Mesothelial cell of epicardium (in vitro differentiated cells): ENCODE data around the gene GATAD2A. TPM values are rescaled to one million over a fixed set of nuclear protein-coding genes. Genes with fewer than 3 reads are reported as not detected.

Experiments
- DNase-seq, 2 experiments: peaks; one replicate each; pipeline ENCODE4 v3.0.0; 2021; ENCODE audit warnings: low spot score in 2 of 2; ENCODE audit not compliant: unreplicated experiment in 2 of 2
- H3K27ac Mint-ChIP-seq: 2 replicates; pipeline ENCODE4 v1.8.0; 2021; ENCODE audit warnings: mixed read lengths
- H3K27me3 Mint-ChIP-seq: 2 replicates; pipeline ENCODE4 v1.8.0; 2021; ENCODE audit warnings: low read depth, mixed read lengths
- H3K36me3 Mint-ChIP-seq: 2 replicates; pipeline ENCODE4 v1.8.0; 2021; ENCODE audit warnings: mixed read lengths
- H3K4me1 Mint-ChIP-seq: 2 replicates; pipeline ENCODE4 v1.8.0; 2021; ENCODE audit warnings: mixed read lengths
- H3K4me3 Mint-ChIP-seq: 2 replicates; pipeline ENCODE4 v1.8.0; 2021; ENCODE audit warnings: mild to moderate bottlenecking, moderate library complexity, mixed read lengths
- H3K9me3 Mint-ChIP-seq: 2 replicates; pipeline ENCODE4 v1.8.0; 2021; ENCODE audit warnings: mixed read lengths
- total RNA-seq: library from RNA; stranded (reverse); gene quantifications from 3 replicates; pipeline ENCODE4 v1.2.1, GENCODE V29; 2021
- TF ChIP-seq, protein P1 (sequence below): fragments of 200-600 bp; sonication (generic); IDR thresholded peaks from one replicate; pipeline ENCODE4 v1.5.0; 2021; ENCODE audit warnings: antibody characterized with exemption; ENCODE audit not compliant: unreplicated experiment

Gene GATAD2A
- total RNA-seq, 1 donor from 2014 or later: 113 TPM

DNA sequence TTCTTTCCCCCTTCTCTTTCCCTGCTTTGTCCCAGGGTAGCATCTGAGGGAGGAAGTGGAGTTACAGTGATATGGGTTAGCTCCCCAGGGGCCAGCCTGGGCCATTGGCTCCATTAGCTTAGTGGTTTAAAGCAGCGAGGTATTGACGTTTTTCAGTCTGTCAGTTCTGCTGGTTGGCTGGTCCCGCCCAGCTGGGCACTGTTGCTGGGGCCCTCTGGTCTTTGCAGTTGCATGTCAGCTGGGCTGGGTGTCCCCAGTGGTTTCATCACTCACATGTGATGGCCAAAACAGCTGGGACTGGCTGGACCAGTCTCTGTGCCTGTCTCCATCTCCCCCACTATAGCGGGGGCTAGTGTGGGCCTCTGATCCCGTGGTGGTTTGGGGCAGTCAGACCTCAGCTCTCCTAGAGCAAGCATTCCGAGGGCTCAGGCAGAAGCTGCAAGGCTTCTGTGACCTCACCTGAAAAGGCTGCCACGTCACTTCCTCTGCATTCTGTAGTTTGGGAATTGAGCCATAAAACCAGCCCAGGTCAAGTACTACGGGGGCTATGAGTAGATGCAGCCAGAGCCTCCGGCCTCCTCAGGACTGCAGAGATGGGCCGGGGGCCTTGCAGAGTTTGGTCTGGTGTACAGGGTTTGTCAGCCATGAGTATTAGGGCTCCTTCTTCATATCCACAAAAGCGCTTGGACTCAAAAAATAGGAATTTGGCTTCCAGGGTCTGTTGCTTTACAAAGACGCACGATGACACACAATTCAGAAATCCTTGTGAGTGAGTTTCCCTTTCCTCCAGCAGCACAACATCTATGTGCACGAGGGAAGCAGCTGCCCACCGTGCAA lies 79.9 kb downstream of the GATAD2A start:
- TF ChIP-seq, protein P1, sequence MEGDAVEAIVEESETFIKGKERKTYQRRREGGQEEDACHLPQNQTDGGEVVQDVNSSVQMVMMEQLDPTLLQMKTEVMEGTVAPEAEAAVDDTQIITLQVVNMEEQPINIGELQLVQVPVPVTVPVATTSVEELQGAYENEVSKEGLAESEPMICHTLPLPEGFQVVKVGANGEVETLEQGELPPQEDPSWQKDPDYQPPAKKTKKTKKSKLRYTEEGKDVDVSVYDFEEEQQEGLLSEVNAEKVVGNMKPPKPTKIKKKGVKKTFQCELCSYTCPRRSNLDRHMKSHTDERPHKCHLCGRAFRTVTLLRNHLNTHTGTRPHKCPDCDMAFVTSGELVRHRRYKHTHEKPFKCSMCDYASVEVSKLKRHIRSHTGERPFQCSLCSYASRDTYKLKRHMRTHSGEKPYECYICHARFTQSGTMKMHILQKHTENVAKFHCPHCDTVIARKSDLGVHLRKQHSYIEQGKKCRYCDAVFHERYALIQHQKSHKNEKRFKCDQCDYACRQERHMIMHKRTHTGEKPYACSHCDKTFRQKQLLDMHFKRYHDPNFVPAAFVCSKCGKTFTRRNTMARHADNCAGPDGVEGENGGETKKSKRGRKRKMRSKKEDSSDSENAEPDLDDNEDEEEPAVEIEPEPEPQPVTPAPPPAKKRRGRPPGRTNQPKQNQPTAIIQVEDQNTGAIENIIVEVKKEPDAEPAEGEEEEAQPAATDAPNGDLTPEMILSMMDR: no peak

DNA sequence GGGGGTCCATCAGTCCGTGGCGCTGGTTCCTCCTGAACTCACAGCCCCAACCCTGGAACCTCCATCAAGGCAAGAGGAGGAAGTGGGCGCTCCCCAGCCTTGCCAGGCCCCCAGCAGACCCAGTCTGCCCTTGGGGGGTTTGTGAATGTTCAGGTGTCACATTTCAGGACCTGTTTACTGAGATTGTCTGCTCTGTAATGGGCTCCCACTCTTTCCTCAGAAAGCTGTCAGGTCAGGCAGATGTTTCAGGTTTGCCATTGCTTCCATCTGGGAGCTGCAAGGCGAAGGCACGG lies 80.5 kb downstream of the GATAD2A start:
- H3K4me1 Mint-ChIP-seq: peaks cover 72% of the 10 kb centered on the region
- no peak overlapping the region for H3K4me3 Mint-ChIP-seq
- TF ChIP-seq, protein P1: no peak
- no peaks in the 10 kb centered on the region for H3K9me3 Mint-ChIP-seq
- no peak for DNase-seq
- H3K27ac Mint-ChIP-seq: peak overlapping the region; percentile 97
- no peaks in the 10 kb centered on the region for H3K27me3 Mint-ChIP-seq
- H3K36me3 Mint-ChIP-seq: peaks cover 4% of the 10 kb centered on the region

More for the DNA sequence above, 79.9 kb downstream of the GATAD2A start:
- peaks cover 4% of the 10 kb centered on the region for H3K36me3 Mint-ChIP-seq
- H3K27me3 Mint-ChIP-seq: no peaks in the 10 kb centered on the region
- peaks cover 70% of the 10 kb centered on the region for H3K4me1 Mint-ChIP-seq
- H3K4me3 Mint-ChIP-seq: no peak overlapping the region
- no peaks in the 10 kb centered on the region for H3K9me3 Mint-ChIP-seq
- peak overlapping the region; percentile 97 for H3K27ac Mint-ChIP-seq
- no peak for DNase-seq

DNA sequence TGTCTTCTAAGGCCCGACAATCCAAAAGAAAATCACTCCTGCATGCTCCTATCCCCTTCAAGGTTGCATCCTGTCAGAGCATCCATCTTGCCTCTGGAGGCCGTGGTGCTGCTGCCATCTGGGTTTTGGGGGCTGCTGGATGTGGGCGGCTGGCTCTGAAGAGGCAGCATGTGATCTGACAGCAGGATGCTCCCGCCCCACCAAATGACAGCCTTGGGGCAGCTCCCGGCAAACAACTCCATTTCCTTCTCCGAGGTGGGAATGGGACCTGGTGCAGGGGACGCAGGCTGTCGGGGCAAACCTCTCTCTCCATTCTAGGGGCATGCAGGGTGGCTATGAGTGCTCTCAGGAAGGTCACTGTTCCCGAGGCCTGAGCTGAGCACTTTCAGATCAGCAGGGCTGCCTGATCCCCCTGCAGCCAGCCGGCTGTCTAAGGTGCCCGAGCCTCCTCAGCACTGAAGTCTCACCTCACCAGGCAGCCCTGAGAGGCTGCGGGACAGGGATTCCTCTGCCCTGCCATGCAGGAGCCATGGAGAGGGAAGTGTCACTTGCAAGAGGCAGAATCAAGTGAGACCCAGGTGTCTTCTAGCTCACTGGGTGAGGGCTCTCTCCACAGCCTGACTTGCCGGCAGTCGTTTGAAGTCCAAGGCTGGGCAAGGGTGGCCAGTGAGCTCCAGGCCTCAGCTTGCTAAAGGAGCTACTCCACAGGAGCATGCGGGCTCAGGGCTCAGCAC lies 81.0 kb downstream of the GATAD2A start:
- no peaks in the 10 kb centered on the region for H3K9me3 Mint-ChIP-seq
- DNase-seq: no peak
- H3K36me3 Mint-ChIP-seq: peaks cover 4% of the 10 kb centered on the region
- H3K4me3 Mint-ChIP-seq: no peak overlapping the region
- TF ChIP-seq, protein P1: no peak
- H3K27ac Mint-ChIP-seq: peak overlapping the region; percentile 97
- peaks cover 72% of the 10 kb centered on the region for H3K4me1 Mint-ChIP-seq
- H3K27me3 Mint-ChIP-seq: no peaks in the 10 kb centered on the region

DNA sequence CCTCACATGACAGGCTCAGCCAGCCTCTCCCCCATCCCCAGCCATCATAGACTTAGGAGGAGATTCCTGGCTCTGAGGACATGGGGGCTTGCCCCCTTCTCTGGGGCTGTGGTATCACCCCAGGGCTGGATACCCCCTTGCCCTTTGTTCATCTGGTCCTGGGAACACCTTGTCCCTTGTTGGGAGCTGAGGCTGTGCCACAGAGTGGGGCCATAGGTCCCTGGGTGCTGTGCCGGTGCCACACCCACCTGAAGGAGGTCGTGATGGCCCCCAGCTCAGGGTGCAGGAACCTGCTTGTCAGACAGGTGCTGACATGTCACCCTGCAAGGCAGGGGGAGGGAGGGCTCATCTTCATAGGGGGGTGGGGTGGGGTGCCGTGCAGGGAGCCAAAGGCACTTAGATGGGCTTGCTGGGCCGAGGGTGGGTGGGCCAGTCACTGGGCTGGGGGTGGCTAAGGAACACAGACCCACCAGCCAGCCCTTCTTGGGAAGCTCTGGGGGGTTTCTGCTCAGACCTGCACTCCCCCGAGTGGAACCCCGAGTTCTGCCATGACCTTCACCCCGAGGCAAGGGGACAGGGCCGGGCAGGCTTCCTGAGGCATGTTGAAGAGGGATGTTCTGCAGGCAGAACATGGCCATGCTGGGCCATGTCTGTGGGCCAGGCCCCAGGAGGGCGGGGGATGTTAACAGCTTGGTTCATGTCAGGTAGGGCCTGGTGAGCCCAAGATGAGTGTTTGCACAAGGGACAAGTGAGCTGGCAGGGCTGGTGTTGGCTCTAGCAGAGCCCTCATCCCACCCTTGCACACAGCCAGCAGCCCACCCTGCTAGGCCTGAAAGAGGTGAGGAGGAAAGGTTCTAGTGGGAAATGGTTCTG lies 81.8 kb downstream of the GATAD2A start:
- no peaks in the 10 kb centered on the region for H3K9me3 Mint-ChIP-seq
- DNase-seq: no peak
- H3K4me3 Mint-ChIP-seq: no peak overlapping the region
- TF ChIP-seq, protein P1: no peak
- H3K27ac Mint-ChIP-seq: peak overlapping the region; percentile 97
- peaks cover 70% of the 10 kb centered on the region for H3K4me1 Mint-ChIP-seq
- no peaks in the 10 kb centered on the region for H3K27me3 Mint-ChIP-seq
- peaks cover 4% of the 10 kb centered on the region for H3K36me3 Mint-ChIP-seq

DNA sequence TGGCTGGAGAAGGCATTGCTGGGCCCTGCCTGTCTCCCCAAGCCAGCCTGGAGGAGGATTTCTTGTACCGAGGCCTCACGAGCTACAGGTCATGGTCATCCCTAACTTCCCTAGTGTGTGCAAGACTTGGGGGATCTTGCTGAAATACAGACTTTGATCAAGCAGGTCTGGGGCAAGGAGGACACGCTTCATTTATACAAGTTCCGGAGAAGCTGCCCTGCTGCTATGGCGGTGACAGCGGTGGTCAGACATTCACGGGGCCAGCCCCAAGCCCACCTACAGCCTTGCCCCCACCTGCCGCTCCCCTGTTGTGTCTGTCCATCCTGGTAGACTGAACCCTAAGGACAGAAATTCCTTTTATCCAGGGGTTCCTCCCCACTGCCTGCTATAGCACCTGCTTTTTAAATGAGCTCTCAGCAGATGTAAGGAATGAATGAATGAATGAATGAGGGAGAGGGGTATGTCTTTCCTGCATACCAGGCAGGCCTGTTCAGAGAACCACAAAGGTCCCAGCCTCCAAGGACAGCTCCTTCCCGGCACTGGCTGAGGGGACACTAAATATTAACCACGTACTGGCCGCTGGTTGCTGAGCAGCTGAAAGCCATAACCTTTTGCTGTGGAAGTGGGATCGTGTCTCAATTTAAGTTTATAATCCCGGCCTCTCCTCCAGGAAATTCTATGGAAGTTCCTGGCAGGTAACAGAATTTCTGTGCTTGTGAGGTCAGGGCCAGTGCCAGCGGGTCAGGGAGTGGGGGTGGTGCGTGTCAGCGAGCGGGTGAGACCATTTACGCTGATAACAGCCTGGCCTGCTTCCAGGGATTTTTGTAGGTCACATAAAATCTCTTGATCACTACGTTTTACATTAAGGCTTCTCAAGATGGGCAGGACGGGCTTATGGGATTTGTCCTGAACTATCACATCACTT lies 82.7 kb downstream of the GATAD2A start:
- no peak for DNase-seq
- H3K36me3 Mint-ChIP-seq: peaks cover 2% of the 10 kb centered on the region
- peaks cover 61% of the 10 kb centered on the region for H3K4me1 Mint-ChIP-seq
- peak overlapping the region; percentile 36 for H3K4me3 Mint-ChIP-seq
- no peaks in the 10 kb centered on the region for H3K27me3 Mint-ChIP-seq
- no peaks in the 10 kb centered on the region for H3K9me3 Mint-ChIP-seq
- TF ChIP-seq, protein P1: no peak
- H3K27ac Mint-ChIP-seq: peak overlapping the region; percentile 97
